T-helper 2 cell treated with Interferon-gamma antibody and Interleukin-4, amounts not matched to agents 5 μg/mL and 100 μg/mL, for 36 hours (primary cell): ENCODE results near the gene ITPRIP.

Experiments
- DNase-seq: peaks from one replicate; pipeline ENCODE4 v3.0.0; 2021; ENCODE audit warnings: low spot score
- H3K27ac Mint-ChIP-seq: one replicate; pipeline ENCODE4 v1.8.0; 2021; ENCODE audit warnings: mild to moderate bottlenecking, mixed read lengths
- H3K27me3 Mint-ChIP-seq: one replicate; pipeline ENCODE4 v1.8.0; 2021; ENCODE audit warnings: low read depth, mixed read lengths
- H3K36me3 Mint-ChIP-seq: one replicate; pipeline ENCODE4 v1.8.0; 2021; ENCODE audit warnings: low read depth, mixed read lengths
- H3K4me1 Mint-ChIP-seq: one replicate; pipeline ENCODE4 v1.8.0; 2021; ENCODE audit warnings: low read depth, mixed read lengths
- H3K4me3 Mint-ChIP-seq: one replicate; pipeline ENCODE4 v1.8.0; 2022; ENCODE audit warnings: mild to moderate bottlenecking, moderate library complexity, mixed read lengths
- H3K9me3 Mint-ChIP-seq: one replicate; pipeline ENCODE4 v1.8.0; 2021; ENCODE audit warnings: mixed read lengths

ITPRIP gene

GRCh38 chr10:104325436-104326435, 12.5 kb downstream of the ITPRIP start:
- H3K27me3 Mint-ChIP-seq: no peaks in the 10 kb centered on the region
- H3K9me3 Mint-ChIP-seq: no peaks in the 10 kb centered on the region
- peaks cover 84% of the 10 kb centered on the region for H3K4me1 Mint-ChIP-seq
- peaks cover 19% of the 10 kb centered on the region for H3K36me3 Mint-ChIP-seq
- peak overlapping the region; percentile 42 for H3K4me3 Mint-ChIP-seq
- peak overlapping the region; percentile 66 for H3K27ac Mint-ChIP-seq
- DNase-seq: no peak

GRCh38 chr10:104324931-104325330, 13.3 kb downstream of the ITPRIP start:
- H3K27me3 Mint-ChIP-seq: no peaks in the 10 kb centered on the region
- H3K9me3 Mint-ChIP-seq: no peaks in the 10 kb centered on the region
- H3K36me3 Mint-ChIP-seq: peaks cover 19% of the 10 kb centered on the region
- peaks cover 83% of the 10 kb centered on the region for H3K4me1 Mint-ChIP-seq
- peak overlapping the region; percentile 72 for H3K4me3 Mint-ChIP-seq
- H3K27ac Mint-ChIP-seq: peak overlapping the region; percentile 45
- no peak for DNase-seq

GRCh38 chr10:104324221-104324686, 14.0 kb downstream of the ITPRIP start:
- Mint-ChIP-seq H3K4me3 (peak overlapping the region; percentile 72), H3K4me1 (peaks cover 82% of the 10 kb centered on the region), H3K27ac (peak overlapping the region; percentile 79), H3K36me3 (peaks cover 19% of the 10 kb centered on the region), H3K9me3 (no peaks in the 10 kb centered on the region), H3K27me3 (no peaks in the 10 kb centered on the region)
- DNase-seq: no peak

GRCh38 chr10:104323760-104324201, 14.5 kb downstream of the ITPRIP start:
- peak overlapping the region; percentile 79 for H3K27ac Mint-ChIP-seq
- H3K4me1 Mint-ChIP-seq: peaks cover 80% of the 10 kb centered on the region
- DNase-seq: no peak
- no peaks in the 10 kb centered on the region for H3K9me3 Mint-ChIP-seq
- peaks cover 19% of the 10 kb centered on the region for H3K36me3 Mint-ChIP-seq
- peak overlapping the region; percentile 72 for H3K4me3 Mint-ChIP-seq
- H3K27me3 Mint-ChIP-seq: no peaks in the 10 kb centered on the region

GRCh38 chr10:104323085-104323484, 15.2 kb downstream of the ITPRIP start:
- DNase-seq: no peak
- Mint-ChIP-seq H3K4me1 (peaks cover 75% of the 10 kb centered on the region), H3K27ac (peak overlapping the region; percentile 87), H3K4me3 (peak overlapping the region; percentile 72), H3K9me3 (no peaks in the 10 kb centered on the region), H3K36me3 (peaks cover 19% of the 10 kb centered on the region), H3K27me3 (no peaks in the 10 kb centered on the region)

- Mint-ChIP-seq H3K36me3 (peaks cover 19% of the 10 kb centered on the region), H3K27me3 (no peaks in the 10 kb centered on the region), H3K9me3 (no peaks in the 10 kb centered on the region), H3K27ac (peak overlapping the region; percentile 87), H3K4me3 (peak overlapping the region; percentile 57), H3K4me1 (peaks cover 73% of the 10 kb centered on the region)
- no peak for DNase-seq
Observed at GRCh38 chr10:104322416-104322782, 15.9 kb downstream of the ITPRIP start.

DNA sequence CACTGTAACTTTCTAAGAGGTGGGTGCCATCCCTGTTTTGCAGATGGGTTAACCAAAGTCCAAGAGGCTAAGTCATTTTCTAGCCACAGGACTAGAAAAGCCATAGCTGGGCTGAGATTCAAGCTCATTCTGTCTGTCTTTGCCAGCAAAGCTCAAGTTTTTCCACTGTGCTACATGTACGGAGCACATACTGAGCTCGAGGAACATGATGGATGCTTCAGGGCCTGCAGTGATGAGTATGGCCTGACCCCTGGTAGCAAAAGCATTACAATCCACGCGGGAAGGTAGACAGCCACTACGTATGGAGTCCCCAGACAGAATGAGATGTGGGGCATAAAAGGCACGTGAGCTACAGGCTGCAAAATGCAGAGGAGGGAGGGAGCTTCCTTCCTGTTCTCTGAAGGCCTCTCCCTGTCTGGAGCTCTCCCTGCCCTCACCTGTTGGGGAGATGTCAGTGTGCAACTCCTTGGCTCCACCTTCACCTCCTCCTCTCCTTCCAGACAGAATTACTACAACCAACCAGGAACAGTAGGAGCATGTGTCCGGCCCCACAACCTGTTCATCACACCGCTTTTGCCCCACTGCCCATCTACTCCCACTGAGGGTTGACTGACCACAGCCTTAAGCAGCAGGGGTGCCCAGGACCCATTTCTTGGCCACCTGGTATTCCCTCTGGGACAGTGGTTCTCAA, 16.4 kb downstream of the ITPRIP start:
- no peaks in the 10 kb centered on the region for H3K27me3 Mint-ChIP-seq
- H3K36me3 Mint-ChIP-seq: peaks cover 19% of the 10 kb centered on the region
- peak overlapping the region; percentile 87 for H3K27ac Mint-ChIP-seq
- H3K4me3 Mint-ChIP-seq: peak overlapping the region; percentile 57
- no peak for DNase-seq
- H3K4me1 Mint-ChIP-seq: peaks cover 68% of the 10 kb centered on the region
- no peaks in the 10 kb centered on the region for H3K9me3 Mint-ChIP-seq

DNA sequence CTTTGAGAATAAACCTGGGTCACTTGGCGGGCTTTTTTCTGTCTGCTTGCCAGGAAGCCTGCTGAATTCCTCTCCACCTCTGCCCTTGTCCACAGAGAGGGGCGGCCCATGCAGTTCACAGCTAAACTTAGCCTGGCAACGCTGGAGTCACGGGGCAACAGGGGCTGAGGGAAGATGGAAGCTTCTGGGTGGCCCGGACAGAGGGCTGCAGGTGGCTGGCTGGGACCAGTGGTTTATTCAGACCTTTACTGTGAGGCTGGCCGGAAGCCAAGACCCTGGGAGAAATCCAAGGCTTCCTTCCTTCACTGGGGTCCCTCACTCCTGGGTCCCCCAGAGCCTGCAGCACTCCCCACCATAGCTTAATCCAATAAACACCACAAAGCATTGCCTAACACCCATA, 17.0 kb downstream of the ITPRIP start:
- no peak for DNase-seq
- peak overlapping the region; percentile 87 for H3K27ac Mint-ChIP-seq
- peaks cover 62% of the 10 kb centered on the region for H3K4me1 Mint-ChIP-seq
- H3K27me3 Mint-ChIP-seq: no peaks in the 10 kb centered on the region
- H3K36me3 Mint-ChIP-seq: peaks cover 16% of the 10 kb centered on the region
- H3K9me3 Mint-ChIP-seq: no peaks in the 10 kb centered on the region
- H3K4me3 Mint-ChIP-seq: no peak overlapping the region

DNA sequence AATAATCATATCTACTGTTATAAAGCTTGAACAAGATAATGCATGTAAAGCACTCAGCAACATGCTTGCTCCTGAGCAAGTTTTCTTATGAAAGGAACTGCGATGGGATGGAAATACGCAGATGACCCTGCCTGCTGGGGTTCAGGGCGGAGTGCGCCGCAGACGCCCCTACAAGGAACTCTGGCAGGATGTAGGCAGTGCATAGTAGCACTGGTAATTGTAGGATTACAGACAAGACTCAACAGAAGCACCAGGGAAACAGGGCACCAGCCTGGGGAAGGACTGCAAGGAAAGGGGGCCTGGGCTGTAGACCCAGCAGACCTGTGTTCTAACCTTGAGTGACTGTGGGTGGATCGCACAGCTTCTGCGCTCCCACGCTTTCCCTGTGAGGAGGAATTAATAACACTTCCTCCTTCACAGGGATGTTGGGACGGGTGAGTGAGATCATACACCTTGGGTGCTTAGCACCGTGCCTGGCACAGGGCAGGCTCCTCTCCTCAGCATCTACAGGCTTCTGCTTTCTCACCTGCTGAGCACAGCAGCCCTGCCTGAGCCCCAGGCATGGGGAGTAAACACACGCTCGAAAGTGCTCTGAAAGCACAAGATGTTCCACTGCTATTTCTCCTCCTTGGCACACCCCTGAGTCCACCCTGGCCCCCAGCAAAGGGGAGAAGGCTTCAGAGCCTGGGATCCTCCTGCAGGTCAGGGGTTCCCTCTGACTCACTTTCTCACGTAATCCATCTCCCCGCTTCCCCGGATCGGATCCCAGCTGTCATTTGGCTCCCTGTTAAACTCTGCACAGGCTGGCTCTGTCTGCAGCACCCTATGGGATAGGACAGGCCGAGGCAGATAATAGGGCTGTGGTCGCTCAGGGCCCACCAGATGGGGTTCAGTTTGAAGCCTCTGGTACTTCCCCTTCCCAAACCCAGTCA, 19.2 kb downstream of the ITPRIP start:
- Mint-ChIP-seq H3K4me1 (peaks cover 47% of the 10 kb centered on the region), H3K36me3 (peaks cover 12% of the 10 kb centered on the region), H3K27me3 (no peaks in the 10 kb centered on the region), H3K4me3 (no peak overlapping the region), H3K9me3 (no peaks in the 10 kb centered on the region), H3K27ac (peak overlapping the region; percentile 17)
- no peak for DNase-seq

GRCh38 chr10:104318326-104318725, 19.9 kb downstream of the ITPRIP start:
- H3K9me3 Mint-ChIP-seq: no peaks in the 10 kb centered on the region
- no peak for DNase-seq
- H3K4me1 Mint-ChIP-seq: peaks cover 40% of the 10 kb centered on the region
- H3K27ac Mint-ChIP-seq: no peak overlapping the region
- H3K36me3 Mint-ChIP-seq: peaks cover 15% of the 10 kb centered on the region
- no peak overlapping the region for H3K4me3 Mint-ChIP-seq
- no peaks in the 10 kb centered on the region for H3K27me3 Mint-ChIP-seq

- peaks cover 19% of the 10 kb centered on the region for H3K36me3 Mint-ChIP-seq
- H3K4me3 Mint-ChIP-seq: no peak overlapping the region
- peak overlapping the region; percentile 38 for H3K27ac Mint-ChIP-seq
- no peaks in the 10 kb centered on the region for H3K9me3 Mint-ChIP-seq
- no peak for DNase-seq
- H3K27me3 Mint-ChIP-seq: no peaks in the 10 kb centered on the region
- peaks cover 35% of the 10 kb centered on the region for H3K4me1 Mint-ChIP-seq
Observed at GRCh38 chr10:104317726-104318299, 20.5 kb downstream of the ITPRIP start.

- H3K4me1 Mint-ChIP-seq: peaks cover 30% of the 10 kb centered on the region
- H3K27ac Mint-ChIP-seq: no peak overlapping the region
- no peaks in the 10 kb centered on the region for H3K27me3 Mint-ChIP-seq
- H3K9me3 Mint-ChIP-seq: no peaks in the 10 kb centered on the region
- peaks cover 19% of the 10 kb centered on the region for H3K36me3 Mint-ChIP-seq
- no peak for DNase-seq
- no peak overlapping the region for H3K4me3 Mint-ChIP-seq
Observed at GRCh38 chr10:104317269-104317710, 21.0 kb downstream of the ITPRIP start.
